ENCODE data around the gene PUS3. TPM values are rescaled to one million over a fixed set of nuclear protein-coding genes. Genes with fewer than 3 reads are reported as not detected.

PUS3 gene
- total and polyA plus RNA-seq, 10 donors = 7.7 to 12.7 (median 11.1) TPM

DNA sequence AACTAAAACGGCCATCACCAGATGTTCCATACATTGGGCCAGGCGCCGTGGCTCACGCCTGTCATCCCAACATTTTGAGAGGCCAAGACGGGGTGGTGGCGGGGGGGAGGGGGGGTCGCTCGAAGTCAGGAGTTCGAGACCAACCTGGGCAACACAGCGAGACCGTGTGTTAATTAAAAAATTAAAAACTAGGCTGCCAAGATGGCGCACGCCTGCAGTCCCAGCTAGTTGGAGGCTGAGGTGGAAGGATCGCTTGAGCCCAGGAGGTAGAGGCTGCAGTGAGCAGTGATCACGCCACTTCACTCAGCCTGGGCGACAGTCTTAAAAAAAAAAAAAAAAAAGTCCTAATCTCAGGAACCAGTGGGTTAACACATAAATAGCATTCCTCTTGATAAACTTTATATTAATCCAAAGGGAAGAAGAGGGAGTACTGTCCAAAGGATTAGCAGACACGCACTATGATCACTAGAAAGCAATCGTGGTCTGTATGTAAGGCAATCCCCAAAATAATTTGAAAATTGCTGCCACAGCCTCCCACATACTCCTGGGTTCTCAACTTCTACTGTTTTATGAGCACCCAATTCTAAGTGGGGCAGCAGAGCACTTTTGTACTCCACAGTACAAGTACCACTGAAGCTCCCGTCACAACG, 604 bp downstream of the PUS3 start:
- WGBS, 5 donors = 50 to 58% (median 53%) methylated on average over 20 of the region's 20 CpGs

DNA sequence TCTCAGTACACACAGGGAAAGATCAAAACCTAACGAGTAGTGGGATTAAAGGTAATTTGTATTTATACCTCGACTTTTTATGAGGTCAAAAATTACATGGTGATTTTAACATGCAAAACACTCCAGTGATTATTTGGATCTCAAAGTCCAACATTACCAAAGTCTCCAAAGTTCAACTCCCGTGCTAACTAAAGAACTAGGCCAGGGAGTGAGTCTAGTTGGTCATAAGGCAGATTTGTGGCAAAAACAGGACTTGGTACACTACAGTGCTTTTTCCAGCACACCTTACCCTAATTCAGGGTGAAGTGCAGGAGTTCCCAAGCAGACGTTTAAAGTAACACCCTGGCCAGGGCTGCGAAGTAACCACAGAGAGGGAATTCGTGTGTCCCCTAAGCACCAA, 1.1 kb downstream of the PUS3 start:
- WGBS, 5 donors = 78 to 89% (median 86%) methylated on average over 6 of the region's 6 CpGs
- intact Hi-C loops (cut with DNase I; ENCODE audit: low total_unique reads) = no loop called here
- H3K9me3 ChIP-seq = no peaks in the 10 kb centered on the region
- H3K4me3 ChIP-seq = peak overlapping the region in 5 of 8 donors; percentile 55 to 77 (median 65)
- no peak overlapping the region for H3K27ac ChIP-seq
- H3K36me3 ChIP-seq = peaks cover 0 to 31% (median 14%) of the 10 kb centered on the region in 6 donors
- TF ChIP-seq, protein P1, sequence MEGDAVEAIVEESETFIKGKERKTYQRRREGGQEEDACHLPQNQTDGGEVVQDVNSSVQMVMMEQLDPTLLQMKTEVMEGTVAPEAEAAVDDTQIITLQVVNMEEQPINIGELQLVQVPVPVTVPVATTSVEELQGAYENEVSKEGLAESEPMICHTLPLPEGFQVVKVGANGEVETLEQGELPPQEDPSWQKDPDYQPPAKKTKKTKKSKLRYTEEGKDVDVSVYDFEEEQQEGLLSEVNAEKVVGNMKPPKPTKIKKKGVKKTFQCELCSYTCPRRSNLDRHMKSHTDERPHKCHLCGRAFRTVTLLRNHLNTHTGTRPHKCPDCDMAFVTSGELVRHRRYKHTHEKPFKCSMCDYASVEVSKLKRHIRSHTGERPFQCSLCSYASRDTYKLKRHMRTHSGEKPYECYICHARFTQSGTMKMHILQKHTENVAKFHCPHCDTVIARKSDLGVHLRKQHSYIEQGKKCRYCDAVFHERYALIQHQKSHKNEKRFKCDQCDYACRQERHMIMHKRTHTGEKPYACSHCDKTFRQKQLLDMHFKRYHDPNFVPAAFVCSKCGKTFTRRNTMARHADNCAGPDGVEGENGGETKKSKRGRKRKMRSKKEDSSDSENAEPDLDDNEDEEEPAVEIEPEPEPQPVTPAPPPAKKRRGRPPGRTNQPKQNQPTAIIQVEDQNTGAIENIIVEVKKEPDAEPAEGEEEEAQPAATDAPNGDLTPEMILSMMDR (IDR thresholded peaks at IDR 0.05 in 8 of 11, conservative IDR thresholded peaks at IDR 0.05 in 3 of 11) = no peak
- TF ChIP-seq POLR2A (IDR thresholded peaks at IDR 0.05) (no peak), POLR2AphosphoS5 (IDR thresholded peaks at IDR 0.05) (no peak)
- peaks cover 5 to 49% (median 30%) of the 10 kb centered on the region in 6 donors for H3K4me1 ChIP-seq
- peaks cover 0 to 37% (median 19%) of the 10 kb centered on the region in 7 donors for H3K27me3 ChIP-seq (replicated peaks in 1 of 7)
- DNase-seq = no peak

More for the DNA sequence above, 604 bp downstream of the PUS3 start:
- peaks cover 0 to 31% (median 14%) of the 10 kb centered on the region in 6 donors for H3K36me3 ChIP-seq
- no peak for DNase-seq
- TF ChIP-seq, protein P1 (IDR thresholded peaks at IDR 0.05 in 8 of 11, conservative IDR thresholded peaks at IDR 0.05 in 3 of 11) = no peak
- TF ChIP-seq POLR2A (IDR thresholded peaks at IDR 0.05) (no peak), POLR2AphosphoS5 (IDR thresholded peaks at IDR 0.05) (no peak)
- H3K27me3 ChIP-seq (replicated peaks in 1 of 7) = peaks cover 0 to 40% (median 19%) of the 10 kb centered on the region in 7 donors
- H3K4me3 ChIP-seq = peak overlapping the region; percentile 55 to 77 (median 66)
- no peaks in the 10 kb centered on the region for H3K9me3 ChIP-seq
- peaks cover 5 to 43% (median 30%) of the 10 kb centered on the region in 6 donors for H3K4me1 ChIP-seq
- peak overlapping the region; percentile 63 to 88 (median 82) for H3K27ac ChIP-seq
- intact Hi-C loops (cut with DNase I; ENCODE audit: low total_unique reads) = no loop called here

DNA sequence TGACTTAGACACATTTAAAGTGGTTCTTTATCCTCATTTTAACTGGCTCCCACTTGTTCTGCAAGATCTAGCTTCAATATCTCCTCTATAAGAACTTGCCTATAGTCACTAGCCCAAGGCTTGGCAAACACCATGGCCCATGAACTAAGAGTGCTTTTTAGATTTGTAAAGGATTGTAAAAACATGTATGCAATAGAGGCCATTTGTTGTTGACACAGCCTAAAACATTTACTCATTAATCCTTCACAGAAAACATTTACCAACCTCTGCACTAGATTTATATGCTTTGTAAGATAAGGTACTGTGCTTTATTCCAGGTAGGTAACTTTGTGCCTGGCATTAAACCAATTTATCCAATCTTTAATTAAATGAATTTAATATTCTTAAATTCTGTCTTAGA, 10.0 kb downstream of the PUS3 start:
- no peak for DNase-seq
- Histone ChIP-seq H3K36me3 (peaks cover 0 to 52% (median 26%) of the 10 kb centered on the region in 6 donors), H3K27me3 (replicated peaks in 1 of 7) (no peaks in the 10 kb centered on the region), H3K4me1 (peaks cover 0 to 32% (median 24%) of the 10 kb centered on the region in 6 donors), H3K4me3 (no peak overlapping the region), H3K9me3 (no peaks in the 10 kb centered on the region), H3K27ac (no peak overlapping the region)
- intact Hi-C loops (cut with DNase I; ENCODE audit: low total_unique reads) = no loop called here
- no peak for TF ChIP-seq POLR2A (IDR thresholded peaks at IDR 0.05)
- TF ChIP-seq, protein P1 (IDR thresholded peaks at IDR 0.05 in 8 of 11, conservative IDR thresholded peaks at IDR 0.05 in 3 of 11) = no peak
- TF ChIP-seq POLR2AphosphoS5 (IDR thresholded peaks at IDR 0.05) = no peak

DNA sequence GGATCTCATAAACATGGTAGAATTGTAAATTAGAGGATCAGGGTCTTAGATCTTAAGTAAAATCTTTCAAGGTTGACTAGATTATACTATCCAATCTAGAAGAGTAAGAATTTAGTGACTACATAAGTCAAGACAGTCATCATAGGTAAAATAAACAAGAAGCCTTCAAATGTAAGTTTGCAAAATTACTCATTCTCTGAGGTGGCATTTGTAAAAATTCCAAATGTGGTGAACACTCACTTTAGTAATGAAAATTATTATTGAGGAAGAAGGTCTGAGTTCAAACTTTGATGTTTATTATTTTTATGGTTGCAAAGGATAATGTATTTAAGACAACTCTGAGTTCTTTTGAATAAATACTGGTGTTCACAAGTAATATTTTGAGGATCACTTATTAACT, 10.9 kb downstream of the PUS3 start:
- Histone ChIP-seq H3K4me1 (peaks cover 0 to 32% (median 25%) of the 10 kb centered on the region in 6 donors), H3K27ac (no peak overlapping the region), H3K36me3 (peaks cover 0 to 49% (median 26%) of the 10 kb centered on the region in 6 donors), H3K27me3 (replicated peaks in 1 of 7) (no peaks in the 10 kb centered on the region), H3K9me3 (no peaks in the 10 kb centered on the region), H3K4me3 (no peak overlapping the region)
- DNase-seq = no peak
- intact Hi-C loops (cut with DNase I; ENCODE audit: low total_unique reads) = no loop called here
- TF ChIP-seq, protein P1 (IDR thresholded peaks at IDR 0.05 in 8 of 11, conservative IDR thresholded peaks at IDR 0.05 in 3 of 11) = no peak
- no peak for TF ChIP-seq POLR2A (IDR thresholded peaks at IDR 0.05)
- no peak for TF ChIP-seq POLR2AphosphoS5 (IDR thresholded peaks at IDR 0.05)
